Stimulated activated CD4-positive, alpha-beta T cell treated with anti-CD3 and anti-CD28 coated beads, Interleukin-4, amount 100 ng/mL, for 1 hour (primary cell): Measurements from ENCODE around the gene GPAT3.

ENCODE experiments used
- DNase-seq: peaks from one replicate; pipeline ENCODE4 v3.0.0-alpha.2; 2020

The GPAT3 gene

GRCh38 chr4:83651846-83652245 lies 115.9 kb downstream of the GPAT3 start:
- DNase-seq: no peak
